GM23338 (cell line): ENCODE measurements around the gene TMEM204. TPM values are rescaled to one million over a fixed set of nuclear protein-coding genes. Genes with fewer than 3 reads are reported as not detected.

Experiments used
- ATAC-seq: fragments of 200-7000 bp; cut with Tn5 transposase; 3 replicates; pipeline ENCODE4 v1.9.1; 2020
- DNase-seq: peaks from one replicate; pipeline ENCODE4 v3.0.0-alpha.2; 2015; ENCODE audit warnings: low spot score
- H2AFZ ChIP-seq: fragments of 200-600 bp; sonication (generic); 2 replicates; pipeline ENCODE4 v1.8.0; 2016; ENCODE audit warnings: antibody characterized with exemption, mild to moderate bottlenecking, moderate library complexity
- H3F3A ChIP-seq: fragments of 200-600 bp; sonication (generic); replicated peaks from 2 replicates; pipeline ENCODE4 v1.8.0; 2017; ENCODE audit warnings: antibody characterized with exemption, mixed run types, low read depth
- H3K27ac ChIP-seq: fragments of 200-600 bp; sonication (generic); 2 replicates; pipeline ENCODE4 v1.6.1; 2016; ENCODE audit warnings: low read depth
- H3K27me3 ChIP-seq: fragments of 200-600 bp; sonication (generic); 2 replicates; pipeline ENCODE4 v1.8.0; 2016; ENCODE audit warnings: mild to moderate bottlenecking, mixed run types, moderate library complexity; ENCODE audit not compliant: insufficient read depth
- H3K36me3 ChIP-seq: fragments of 200-600 bp; sonication (generic); 2 replicates; pipeline ENCODE4 v1.8.0; 2016; ENCODE audit warnings: mild to moderate bottlenecking; ENCODE audit not compliant: insufficient read depth
- H3K4me1 ChIP-seq: fragments of 200-600 bp; sonication (generic); 2 replicates; pipeline ENCODE4 v1.8.0; 2016; ENCODE audit warnings: mild to moderate bottlenecking, moderate library complexity; ENCODE audit not compliant: insufficient read depth
- H3K4me2 ChIP-seq: fragments of 200-600 bp; sonication (generic); 2 replicates; pipeline ENCODE4 v1.7.1; 2017; ENCODE audit warnings: mixed run types
- H3K4me3 ChIP-seq: fragments of 200-600 bp; sonication (generic); 2 replicates; pipeline ENCODE4 v1.6.1; 2016; ENCODE audit warnings: mixed run types
- H3K79me2 ChIP-seq: fragments of 200-600 bp; sonication (generic); replicated peaks from 2 replicates; pipeline ENCODE4 v1.8.0; 2017; ENCODE audit warnings: mild to moderate bottlenecking; ENCODE audit not compliant: insufficient read depth
- H3K9me2 ChIP-seq: fragments of 200-600 bp; sonication (generic); 2 replicates; pipeline ENCODE4 v1.8.0; 2017; ENCODE audit not compliant: insufficient read depth
- H4K20me1 ChIP-seq: fragments of 200-600 bp; sonication (generic); replicated peaks from 2 replicates; pipeline ENCODE4 v1.8.0; 2017; ENCODE audit warnings: mild to moderate bottlenecking; ENCODE audit not compliant: insufficient read depth
- H3K27ac Mint-ChIP-seq: 2 replicates; pipeline ENCODE4 v1.8.0; 2020; ENCODE audit warnings: inconsistent platforms, mild to moderate bottlenecking, moderate library complexity, mixed read lengths
- H3K27me3 Mint-ChIP-seq: 3 replicates; pipeline ENCODE4 v1.8.0; 2022; ENCODE audit warnings: low read depth, mild to moderate bottlenecking, moderate library complexity, mixed read lengths, inconsistent platforms; ENCODE audit not compliant: insufficient read depth, poor library complexity
- H3K36me3 Mint-ChIP-seq: 3 replicates; pipeline ENCODE4 v1.8.0; 2021; ENCODE audit warnings: low read depth, mild to moderate bottlenecking, inconsistent platforms, moderate library complexity, mixed read lengths
- H3K4me1 Mint-ChIP-seq: 3 replicates; pipeline ENCODE4 v1.8.0; 2020; ENCODE audit warnings: mild to moderate bottlenecking, inconsistent platforms, mixed read lengths
- H3K4me3 Mint-ChIP-seq: 3 replicates; pipeline ENCODE4 v1.8.0; 2021; ENCODE audit warnings: moderate library complexity, mild to moderate bottlenecking, inconsistent platforms, mixed read lengths
- H3K9me3 Mint-ChIP-seq: 3 replicates; pipeline ENCODE4 v1.8.0; 2020; ENCODE audit warnings: moderate library complexity, mild to moderate bottlenecking, inconsistent platforms, mixed read lengths
- CTCF ChIP-seq, 2 experiments: fragments of 200-600 bp in 1 of 2; sonication (generic) in 1 of 2; conservative IDR thresholded peaks; 2 replicates each; pipeline versions ENCODE4 v1.5.1 to v1.6.1; 2016 to 2017; ENCODE audit warnings: antibody characterized with exemption in 2 of 2, low read depth in 2 of 2, mild to moderate bottlenecking in 2 of 2, moderate library complexity in 1 of 2
- POLR2AphosphoS5 ChIP-seq: IDR thresholded peaks from 2 replicates; pipeline ENCODE4 v1.6.1; 2016; ENCODE audit warnings: antibody characterized with exemption, low read depth
- STAT1 ChIP-seq: IDR thresholded peaks from one replicate; pipeline ENCODE4 v1.6.1; 2016; ENCODE audit warnings: antibody characterized with exemption; ENCODE audit not compliant: unreplicated experiment
- ZNF462 ChIP-seq: fragments of 250-450 bp; sonication (Bioruptor Pico); IDR thresholded peaks from 2 replicates; pipeline ENCODE4 v1.5.0; 2020; ENCODE audit warnings: mild to moderate bottlenecking, moderate library complexity
- polyA plus RNA-seq: library from polyadenylated mRNA; unstranded; fragments of >200 nt; fragmentation: Nextera tagmentation; extraction: Ambion mirVana; gene quantifications from 2 replicates; pipeline ENCODE4 v1.2.1, GENCODE V29; 2016
- total RNA-seq: library from RNA; depleted of rRNA; stranded (reverse); fragments of >200 nt; shearing (Covaris generic); gene quantifications from 2 replicates; pipeline ENCODE4 v1.2.3, GENCODE V29; 2014
- TF ChIP-seq, protein P1 (sequence below): IDR thresholded peaks from one replicate; pipeline ENCODE4 v1.6.1; 2018; ENCODE audit warnings: antibody characterized with exemption; ENCODE audit not compliant: unreplicated experiment

TMEM204 gene
- total and polyA plus RNA-seq, 2 experiments from 2014 or later: 0.14 to 0.21 TPM

DNA sequence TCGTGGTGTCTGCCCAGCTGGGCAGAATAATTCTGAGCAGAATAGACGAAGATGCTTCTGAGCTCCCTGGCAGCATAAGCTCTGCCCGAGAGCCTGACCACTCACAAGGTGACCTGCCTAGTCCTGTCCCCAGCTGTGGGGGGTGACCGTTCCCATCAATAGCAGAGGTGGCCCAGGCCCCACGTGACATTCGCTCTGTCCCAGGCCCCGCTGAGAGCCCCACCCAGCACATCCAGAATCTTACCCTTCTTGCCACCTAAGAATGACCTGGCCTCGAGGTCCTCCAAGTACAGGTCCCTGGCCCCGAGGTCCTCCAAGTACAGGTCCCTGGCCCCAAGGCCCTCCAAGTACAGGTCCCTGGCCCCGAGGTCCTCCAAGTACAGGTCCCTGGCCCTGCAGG lies 695 bp upstream of the TMEM204 start:
- H3F3A ChIP-seq: no peaks in the 10 kb centered on the region
- Mint-ChIP-seq H3K9me3 (no peaks in the 10 kb centered on the region), H3K27ac (no peak overlapping the region), H3K36me3 (no peaks in the 10 kb centered on the region; the same call in 2 of the 3 replicates), H3K27me3 (peaks cover 6% of the 10 kb centered on the region), H3K4me1 (peaks cover 2% of the 10 kb centered on the region; the same call in 1 of the 3 replicates), H3K4me3 (no peak overlapping the region)
- H4K20me1 ChIP-seq: no peaks in the 10 kb centered on the region
- H3K79me2 ChIP-seq: no peaks in the 10 kb centered on the region
- no peak for TF ChIP-seq ZNF462 (CRISPR knock-in tag)
- TF ChIP-seq POLR2AphosphoS5: no peak
- H3K9me2 ChIP-seq: no peaks in the 10 kb centered on the region
- no peaks in the 10 kb centered on the region for H3K4me1 ChIP-seq
- no peaks in the 10 kb centered on the region for H3K27me3 ChIP-seq
- no peaks in the 10 kb centered on the region for H3K36me3 ChIP-seq
- H2AFZ ChIP-seq: no peak overlapping the region
- ATAC-seq (no peak), DNase-seq (no peak)
- H3K4me2 ChIP-seq: no peak overlapping the region
- H3K27ac ChIP-seq: no peak overlapping the region
- H3K4me3 ChIP-seq: no peak overlapping the region

- no peak overlapping the region for H3K4me3 Mint-ChIP-seq
- peaks cover 5% of the 10 kb centered on the region for H3K27me3 Mint-ChIP-seq
- H3K79me2 ChIP-seq: no peaks in the 10 kb centered on the region
- H3K4me1 Mint-ChIP-seq: no peaks in the 10 kb centered on the region
- no peaks in the 10 kb centered on the region for H3K36me3 ChIP-seq
- no peak overlapping the region for H3K4me2 ChIP-seq
- no peak overlapping the region for H3K4me3 ChIP-seq
- no peaks in the 10 kb centered on the region for H3F3A ChIP-seq
- H3K27ac ChIP-seq: no peak overlapping the region
- DNase-seq: no peak
- H3K36me3 Mint-ChIP-seq: no peaks in the 10 kb centered on the region; the same call in 2 of the 3 replicates
- no peak overlapping the region for H2AFZ ChIP-seq
- H3K27me3 ChIP-seq: no peaks in the 10 kb centered on the region
- H3K9me2 ChIP-seq: no peaks in the 10 kb centered on the region
- no peak; the same call in 2 of the 3 replicates for ATAC-seq
- H3K4me1 ChIP-seq: no peaks in the 10 kb centered on the region
- H3K27ac Mint-ChIP-seq: no peak overlapping the region
- H4K20me1 ChIP-seq: no peaks in the 10 kb centered on the region
- H3K9me3 Mint-ChIP-seq: no peaks in the 10 kb centered on the region
- TF ChIP-seq, protein P1, sequence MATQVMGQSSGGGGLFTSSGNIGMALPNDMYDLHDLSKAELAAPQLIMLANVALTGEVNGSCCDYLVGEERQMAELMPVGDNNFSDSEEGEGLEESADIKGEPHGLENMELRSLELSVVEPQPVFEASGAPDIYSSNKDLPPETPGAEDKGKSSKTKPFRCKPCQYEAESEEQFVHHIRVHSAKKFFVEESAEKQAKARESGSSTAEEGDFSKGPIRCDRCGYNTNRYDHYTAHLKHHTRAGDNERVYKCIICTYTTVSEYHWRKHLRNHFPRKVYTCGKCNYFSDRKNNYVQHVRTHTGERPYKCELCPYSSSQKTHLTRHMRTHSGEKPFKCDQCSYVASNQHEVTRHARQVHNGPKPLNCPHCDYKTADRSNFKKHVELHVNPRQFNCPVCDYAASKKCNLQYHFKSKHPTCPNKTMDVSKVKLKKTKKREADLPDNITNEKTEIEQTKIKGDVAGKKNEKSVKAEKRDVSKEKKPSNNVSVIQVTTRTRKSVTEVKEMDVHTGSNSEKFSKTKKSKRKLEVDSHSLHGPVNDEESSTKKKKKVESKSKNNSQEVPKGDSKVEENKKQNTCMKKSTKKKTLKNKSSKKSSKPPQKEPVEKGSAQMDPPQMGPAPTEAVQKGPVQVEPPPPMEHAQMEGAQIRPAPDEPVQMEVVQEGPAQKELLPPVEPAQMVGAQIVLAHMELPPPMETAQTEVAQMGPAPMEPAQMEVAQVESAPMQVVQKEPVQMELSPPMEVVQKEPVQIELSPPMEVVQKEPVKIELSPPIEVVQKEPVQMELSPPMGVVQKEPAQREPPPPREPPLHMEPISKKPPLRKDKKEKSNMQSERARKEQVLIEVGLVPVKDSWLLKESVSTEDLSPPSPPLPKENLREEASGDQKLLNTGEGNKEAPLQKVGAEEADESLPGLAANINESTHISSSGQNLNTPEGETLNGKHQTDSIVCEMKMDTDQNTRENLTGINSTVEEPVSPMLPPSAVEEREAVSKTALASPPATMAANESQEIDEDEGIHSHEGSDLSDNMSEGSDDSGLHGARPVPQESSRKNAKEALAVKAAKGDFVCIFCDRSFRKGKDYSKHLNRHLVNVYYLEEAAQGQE: no peak
- no peak for TF ChIP-seq STAT1
- TF ChIP-seq CTCF (conservative IDR thresholded peaks at IDR 0.05; ENCODE audit: low read depth in 2 of 2): no peak; a peak in 1 of 4 replicates
Observed at GRCh38 chr16:1534021-1535020, 855 bp downstream of the TMEM204 start.
